Fibroblast of lung (primary cell): ENCODE measurements around the gene HTR1D. TPM values are rescaled to one million over a fixed set of nuclear protein-coding genes. Genes with fewer than 3 reads are reported as not detected.
A peak's percentile ranks its signal among the peaks of the same experiment; 100 is the strongest.

Experiments
- DNase-seq, 2 donors: peaks; one replicate each; pipeline versions ENCODE4 v3.0.0 to v3.0.0-alpha.2; 2010; ENCODE audit warnings: low read depth in 2 of 2
- H2AFZ ChIP-seq: 2 replicates; pipeline ENCODE4 v1.5.1; 2012; ENCODE audit warnings: low read length, control low read depth, inconsistent platforms
- H3K27ac ChIP-seq: 2 replicates; pipeline ENCODE4 v1.5.1; 2011; ENCODE audit warnings: low read length, control low read depth; ENCODE audit not compliant: insufficient read depth
- H3K27me3 ChIP-seq: 2 replicates; pipeline ENCODE4 v1.5.1; 2011; ENCODE audit warnings: mild to moderate bottlenecking, low read length; ENCODE audit not compliant: control insufficient read depth, insufficient read depth
- H3K36me3 ChIP-seq: 2 replicates; pipeline ENCODE4 v1.5.1; 2011; ENCODE audit warnings: low read length; ENCODE audit not compliant: control insufficient read depth, insufficient read depth
- H3K4me1 ChIP-seq: 2 replicates; pipeline ENCODE4 v1.5.1; 2011; ENCODE audit warnings: low read length; ENCODE audit not compliant: control insufficient read depth, insufficient read depth; ENCODE audit errors: extremely low read depth
- H3K4me2 ChIP-seq: 2 replicates; pipeline ENCODE4 v1.5.1; 2011; ENCODE audit warnings: low read length, control low read depth; ENCODE audit not compliant: insufficient read depth; ENCODE audit errors: extremely low read depth
- H3K4me3 ChIP-seq, 4 experiments: fragments of 200-600 bp in 1 of 4; sonication (generic) in 1 of 4; replicated peaks in 1 of 4; 2 replicates each; pipeline ENCODE4 v1.5.1; 2011 to 2016; ENCODE audit warnings: low read length in 4 of 4, low read depth in 3 of 4, mild to moderate bottlenecking in 3 of 4, control low read depth in 2 of 4, inconsistent platforms in 1 of 4, mixed read lengths in 1 of 4; ENCODE audit not compliant: insufficient read depth in 1 of 4; ENCODE audit errors: control extremely low read depth in 1 of 4
- H3K79me2 ChIP-seq: 2 replicates; pipeline ENCODE4 v1.5.1; 2012; ENCODE audit warnings: mild to moderate bottlenecking, low read length, inconsistent platforms; ENCODE audit not compliant: control insufficient read depth, insufficient read depth
- H3K9ac ChIP-seq: 2 replicates; pipeline ENCODE4 v1.5.1; 2011; ENCODE audit warnings: mild to moderate bottlenecking, low read length, control low read depth; ENCODE audit not compliant: insufficient read depth
- H3K9me3 ChIP-seq: 2 replicates; pipeline ENCODE4 v1.5.1; 2012; ENCODE audit warnings: low read depth, low read length; ENCODE audit not compliant: control insufficient read depth, insufficient read depth
- H4K20me1 ChIP-seq: 2 replicates; pipeline ENCODE4 v1.5.1; 2011; ENCODE audit warnings: low read length; ENCODE audit not compliant: control insufficient read depth, insufficient read depth; ENCODE audit errors: extremely low read depth
- EZH2 ChIP-seq: IDR thresholded peaks from 2 replicates; pipeline ENCODE4 v1.5.1; 2012; ENCODE audit warnings: low read length, control low read depth, mild to moderate bottlenecking; ENCODE audit errors: missing control alignments
- polyA plus RNA-seq, 2 donors: library from polyadenylated mRNA; depleted of rRNA in 1 of 2; stranded (reverse) in 1 of 2; unstranded in 1 of 2; fragments of >200 nt; gene quantifications; 2 replicates each; pipeline ENCODE4 v1.2.1, GENCODE V29; 2011 to 2012; ENCODE audit warnings: missing spikeins in 1 of 2
- total RNA-seq: library from RNA; depleted of rRNA; stranded (reverse); fragments of >200 nt; gene quantifications from 2 replicates; pipeline ENCODE4 v1.2.1, GENCODE V29; 2014
- TF ChIP-seq, protein P1 (sequence below), 2 donors: IDR thresholded peaks in 1 of 2; conservative IDR thresholded peaks in 1 of 2; 1 replicate in 1 of 2; 2 replicates in 1 of 2; pipeline ENCODE4 v1.5.1; 2011 to 2012; ENCODE audit warnings: low read length in 2 of 2, control low read depth in 1 of 2, inconsistent platforms in 1 of 2, low read depth in 1 of 2, mild to moderate bottlenecking in 1 of 2

Gene HTR1D
- total and polyA plus RNA-seq, 2 donors (not counting 1 experiment from before 2014, with no cell fraction given): not detected

GRCh38 chr1:23159963-23160877 lies 57.1 kb downstream of the HTR1D start:
- H3K27ac ChIP-seq: no peak overlapping the region
- H4K20me1 ChIP-seq: no peaks in the 10 kb centered on the region
- no peak overlapping the region for H3K9ac ChIP-seq
- DNase-seq: no peak
- TF ChIP-seq, protein P1, sequence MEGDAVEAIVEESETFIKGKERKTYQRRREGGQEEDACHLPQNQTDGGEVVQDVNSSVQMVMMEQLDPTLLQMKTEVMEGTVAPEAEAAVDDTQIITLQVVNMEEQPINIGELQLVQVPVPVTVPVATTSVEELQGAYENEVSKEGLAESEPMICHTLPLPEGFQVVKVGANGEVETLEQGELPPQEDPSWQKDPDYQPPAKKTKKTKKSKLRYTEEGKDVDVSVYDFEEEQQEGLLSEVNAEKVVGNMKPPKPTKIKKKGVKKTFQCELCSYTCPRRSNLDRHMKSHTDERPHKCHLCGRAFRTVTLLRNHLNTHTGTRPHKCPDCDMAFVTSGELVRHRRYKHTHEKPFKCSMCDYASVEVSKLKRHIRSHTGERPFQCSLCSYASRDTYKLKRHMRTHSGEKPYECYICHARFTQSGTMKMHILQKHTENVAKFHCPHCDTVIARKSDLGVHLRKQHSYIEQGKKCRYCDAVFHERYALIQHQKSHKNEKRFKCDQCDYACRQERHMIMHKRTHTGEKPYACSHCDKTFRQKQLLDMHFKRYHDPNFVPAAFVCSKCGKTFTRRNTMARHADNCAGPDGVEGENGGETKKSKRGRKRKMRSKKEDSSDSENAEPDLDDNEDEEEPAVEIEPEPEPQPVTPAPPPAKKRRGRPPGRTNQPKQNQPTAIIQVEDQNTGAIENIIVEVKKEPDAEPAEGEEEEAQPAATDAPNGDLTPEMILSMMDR (conservative IDR thresholded peaks at IDR 0.05 in 1 of 2, IDR thresholded peaks at IDR 0.05 in 1 of 2; ENCODE audit: low read depth in 1 of 2, low read length in 2 of 2): no peak
- TF ChIP-seq EZH2: no peak
- peaks cover 77% of the 10 kb centered on the region for H3K79me2 ChIP-seq
- no peaks in the 10 kb centered on the region for H3K9me3 ChIP-seq
- H3K4me3 ChIP-seq: no peak overlapping the region
- no peaks in the 10 kb centered on the region for H3K36me3 ChIP-seq
- H3K4me1 ChIP-seq: peaks cover 3% of the 10 kb centered on the region
- no peak overlapping the region for H3K4me2 ChIP-seq
- H3K27me3 ChIP-seq: no peaks in the 10 kb centered on the region
- no peak overlapping the region for H2AFZ ChIP-seq

DNA sequence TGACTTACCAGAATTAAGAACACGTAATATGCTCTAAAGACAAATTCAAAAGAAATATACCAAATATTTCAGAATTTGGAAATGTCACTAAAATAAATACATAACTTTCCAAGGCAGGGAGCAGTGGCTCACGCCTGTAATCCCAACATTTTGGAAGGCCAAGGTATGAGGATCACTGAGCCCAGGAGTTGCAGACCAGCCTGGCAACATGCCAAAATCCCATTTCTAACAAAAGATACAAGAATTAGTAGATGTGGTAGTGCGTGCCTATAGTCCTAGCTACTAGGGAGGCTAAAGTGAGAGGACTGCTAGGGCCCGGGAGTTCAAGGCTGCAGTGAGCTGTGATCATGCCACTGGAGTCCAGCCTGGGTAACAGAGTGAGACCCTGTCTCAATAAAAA lies 60.4 kb downstream of the HTR1D start:
- H3K9ac ChIP-seq: no peak overlapping the region
- no peaks in the 10 kb centered on the region for H3K36me3 ChIP-seq
- no peaks in the 10 kb centered on the region for H3K27me3 ChIP-seq
- H2AFZ ChIP-seq: no peak overlapping the region
- peaks cover 64% of the 10 kb centered on the region for H3K79me2 ChIP-seq
- no peak for TF ChIP-seq EZH2
- TF ChIP-seq, protein P1 (conservative IDR thresholded peaks at IDR 0.05 in 1 of 2, IDR thresholded peaks at IDR 0.05 in 1 of 2; ENCODE audit: low read depth in 1 of 2, low read length in 2 of 2): no peak
- no peak overlapping the region for H3K4me3 ChIP-seq
- no peak overlapping the region for H3K27ac ChIP-seq
- no peaks in the 10 kb centered on the region for H3K9me3 ChIP-seq
- DNase-seq: no peak
- no peaks in the 10 kb centered on the region for H3K4me1 ChIP-seq
- no peaks in the 10 kb centered on the region for H4K20me1 ChIP-seq
- no peak overlapping the region for H3K4me2 ChIP-seq

GRCh38 chr1:23152966-23153684 lies 64.2 kb downstream of the HTR1D start:
- Histone ChIP-seq H3K4me2 (no peak overlapping the region), H3K36me3 (no peaks in the 10 kb centered on the region), H3K27me3 (no peaks in the 10 kb centered on the region), H3K4me3 (no peak overlapping the region), H3K4me1 (no peaks in the 10 kb centered on the region), H3K9me3 (no peaks in the 10 kb centered on the region), H2AFZ (no peak overlapping the region), H3K27ac (no peak overlapping the region), H3K9ac (no peak overlapping the region), H4K20me1 (no peaks in the 10 kb centered on the region), H3K79me2 (peaks cover 52% of the 10 kb centered on the region)
- TF ChIP-seq, protein P1 (conservative IDR thresholded peaks at IDR 0.05 in 1 of 2, IDR thresholded peaks at IDR 0.05 in 1 of 2; ENCODE audit: low read depth in 1 of 2, low read length in 2 of 2): no peak
- no peak for TF ChIP-seq EZH2
- DNase-seq: peak in 1 of 2 donors; percentile 74
